H1 (cell line): ENCODE results near the gene ADNP. TPM values are rescaled to one million over a fixed set of nuclear protein-coding genes. Genes with fewer than 3 reads are reported as not detected.

Experiments used
- CTCF ChIA-PET: fragments of 300-600 bp; sonication (Branson Sonifier 250); formaldehyde crosslinking; loops from one replicate; lab custom pipeline; 2021; ENCODE audit not compliant: partially characterized antibody; lab: Charles Lee
- POLR2A ChIA-PET: fragments of 300-600 bp; sonication (Branson Sonifier 250); formaldehyde crosslinking; loops from one replicate; lab custom pipeline; 2021; ENCODE audit warnings: inconsistent platforms; ENCODE audit not compliant: partially characterized antibody; lab: Charles Lee
- DNase-seq, 2 experiments: peaks; one replicate each; pipeline versions ENCODE4 v3.0.0 to v3.0.0-alpha.2; 2010 to 2022; ENCODE audit warnings: low spot score in 2 of 2, low read depth in 1 of 2, mixed read lengths in 1 of 2
- FAIRE-seq: peaks from 2 replicates; lab custom pipeline; 2011; peaks lifted over from hg19 to GRCh38; lab: Jason Lieb, UNC
- H2AFZ ChIP-seq: 2 replicates; pipeline ENCODE4 v1.8.1; 2012; ENCODE audit warnings: low read length, inconsistent platforms
- H2AK5ac ChIP-seq: 2 replicates; pipeline ENCODE4 v1.6.1; 2013; ENCODE audit warnings: low read depth, low read length
- H2BK120ac ChIP-seq: replicated peaks from 2 replicates; pipeline ENCODE3; 2013; ENCODE audit warnings: low read depth, low read length, inconsistent platforms
- H2BK12ac ChIP-seq: 2 replicates; pipeline ENCODE4 v1.6.1; 2013; ENCODE audit warnings: low read depth, low read length
- H2BK15ac ChIP-seq: 2 replicates; pipeline ENCODE4 v1.6.1; 2013; ENCODE audit warnings: low read length
- H2BK20ac ChIP-seq: 2 replicates; pipeline ENCODE4 v1.6.1; 2013; ENCODE audit warnings: low read length
- H2BK5ac ChIP-seq: 2 replicates; pipeline ENCODE4 v1.6.1; 2013; ENCODE audit warnings: low read depth, low read length
- H3K14ac ChIP-seq: 2 replicates; pipeline ENCODE4 v1.6.1; 2013; ENCODE audit warnings: inconsistent platforms; ENCODE audit not compliant: insufficient read length
- H3K18ac ChIP-seq: 2 replicates; pipeline ENCODE4 v1.6.1; 2013; ENCODE audit warnings: low read length; ENCODE audit errors: extremely low read depth
- H3K23ac ChIP-seq: 2 replicates; pipeline ENCODE4 v1.6.1; 2013; ENCODE audit warnings: inconsistent platforms; ENCODE audit not compliant: insufficient read length
- H3K23me2 ChIP-seq: 2 replicates; pipeline ENCODE4 v1.6.1; 2013; ENCODE audit warnings: low read depth, low read length
- H3K27ac ChIP-seq: 2 replicates; pipeline ENCODE4 v1.6.1; 2011; ENCODE audit warnings: low read depth, low read length, inconsistent platforms
- H3K27me3 ChIP-seq, 4 experiments: replicated peaks in 1 of 4; 1 replicate in 1 of 4; 2 replicates in 3 of 4; pipeline versions ENCODE4 v1.6.1 to v1.8.1; 2011 to 2013; ENCODE audit warnings: low read length in 3 of 4, mild to moderate bottlenecking in 3 of 4, inconsistent platforms in 2 of 4, mixed read lengths in 2 of 4, moderate library complexity in 1 of 4; ENCODE audit not compliant: control insufficient read depth in 3 of 4, insufficient read depth in 3 of 4; ENCODE audit errors: extremely low read depth in 1 of 4
- H3K36me3 ChIP-seq, 4 experiments: 2 replicates each; pipeline versions ENCODE4 v1.6.1 to v1.8.1; 2011 to 2013; ENCODE audit warnings: mild to moderate bottlenecking in 4 of 4, low read length in 3 of 4, moderate library complexity in 2 of 4, control low read depth in 1 of 4, inconsistent platforms in 1 of 4; ENCODE audit not compliant: insufficient read depth in 4 of 4, control insufficient read depth in 2 of 4
- H3K4ac ChIP-seq: replicated peaks from 2 replicates; pipeline ENCODE3; 2013; ENCODE audit warnings: low read length, low read depth, mixed read lengths, inconsistent platforms; ENCODE audit not compliant: insufficient read length
- H3K4me1 ChIP-seq, 4 experiments: replicated peaks in 1 of 4; 1 replicate in 1 of 4; 2 replicates in 3 of 4; pipeline versions ENCODE4 v1.6.1 to v1.8.1; 2011 to 2013; ENCODE audit warnings: low read length in 3 of 4, inconsistent platforms in 2 of 4, mixed read lengths in 1 of 4; ENCODE audit not compliant: insufficient read depth in 4 of 4, control insufficient read depth in 3 of 4
- H3K4me2 ChIP-seq, 2 experiments: 2 replicates each; pipeline versions ENCODE4 v1.6.1 to v1.8.1; 2011 to 2013; ENCODE audit warnings: low read depth in 2 of 2, low read length in 2 of 2, control low read depth in 1 of 2, inconsistent platforms in 1 of 2, mild to moderate bottlenecking in 1 of 2; ENCODE audit not compliant: insufficient read depth in 1 of 2
- H3K4me3 ChIP-seq, 4 experiments: fragments of 200-600, 300-600 bp in 1 of 4; sonication (generic), shearing (Covaris generic), sonication (Bioruptor Twin) in 1 of 4; 2 replicates each; pipeline versions ENCODE4 v1.5.1 to v1.8.1; 2011 to 2016; ENCODE audit warnings: low read length in 4 of 4, low read depth in 3 of 4, control low read depth in 2 of 4, inconsistent platforms in 2 of 4, mild to moderate bottlenecking in 2 of 4, mixed read lengths in 1 of 4, moderate library complexity in 1 of 4; ENCODE audit not compliant: insufficient read depth in 2 of 4; ENCODE audit errors: extremely low read depth in 1 of 4
- H3K56ac ChIP-seq: replicated peaks from 2 replicates; pipeline ENCODE3; 2013; ENCODE audit warnings: low read depth, mild to moderate bottlenecking, mixed read lengths, low read length, inconsistent platforms; ENCODE audit not compliant: insufficient read length
- H3K79me1 ChIP-seq: 2 replicates; pipeline ENCODE4 v1.6.1; 2013; ENCODE audit warnings: low read depth, low read length, control low read depth
- H3K79me2 ChIP-seq, 2 experiments: 2 replicates each; pipeline versions ENCODE4 v1.6.1 to v1.8.1; 2012 to 2013; ENCODE audit warnings: low read length in 2 of 2, mild to moderate bottlenecking in 2 of 2, inconsistent platforms in 1 of 2; ENCODE audit not compliant: insufficient read depth in 2 of 2, control insufficient read depth in 1 of 2
- H3K9ac ChIP-seq, 4 experiments: replicated peaks in 1 of 4; 1 replicate in 1 of 4; 2 replicates in 3 of 4; pipeline versions ENCODE4 v1.6.1 to v1.8.1; 2011 to 2013; ENCODE audit warnings: low read depth in 3 of 4, low read length in 3 of 4, control low read depth in 2 of 4, mild to moderate bottlenecking in 2 of 4, moderate library complexity in 2 of 4, inconsistent platforms in 1 of 4; ENCODE audit errors: extremely low read depth in 1 of 4
- H3K9me3 ChIP-seq, 2 experiments: 2 replicates each; pipeline versions ENCODE4 v1.6.1 to v1.8.1; 2012 to 2013; ENCODE audit warnings: mild to moderate bottlenecking in 2 of 2, moderate library complexity in 2 of 2, control low read depth in 1 of 2, inconsistent platforms in 1 of 2, low read depth in 1 of 2, low read length in 1 of 2, mixed read lengths in 1 of 2; ENCODE audit not compliant: insufficient read depth in 2 of 2
- H4K20me1 ChIP-seq, 2 experiments: replicated peaks in 1 of 2; 2 replicates each; pipeline versions ENCODE3 to v1.8.1; 2011 to 2013; ENCODE audit warnings: inconsistent platforms in 2 of 2, low read length in 2 of 2, mild to moderate bottlenecking in 1 of 2; ENCODE audit not compliant: insufficient read depth in 2 of 2, control insufficient read depth in 1 of 2
- H4K5ac ChIP-seq: 2 replicates; pipeline ENCODE4 v1.6.1; 2013; ENCODE audit warnings: low read length, low read depth, mixed read lengths, inconsistent platforms; ENCODE audit not compliant: insufficient read length
- H4K8ac ChIP-seq: 2 replicates; pipeline ENCODE4 v1.8.0; 2013; ENCODE audit warnings: mild to moderate bottlenecking, moderate library complexity, low read length, inconsistent platforms; ENCODE audit not compliant: insufficient read depth; ENCODE audit errors: extremely low read depth
- H4K91ac ChIP-seq: replicated peaks from 2 replicates; pipeline ENCODE3; 2013; ENCODE audit warnings: low read length, mixed read lengths, inconsistent platforms; ENCODE audit not compliant: insufficient read length
- ATF3 ChIP-seq: IDR thresholded peaks from 2 replicates; pipeline ENCODE4 v1.6.1; 2011; ENCODE audit warnings: low read depth, mild to moderate bottlenecking, low read length; ENCODE audit not compliant: insufficient read depth
- CHD2 ChIP-seq: IDR thresholded peaks from 2 replicates; pipeline ENCODE4 v1.6.1; 2012; ENCODE audit warnings: low read length, improper control_type of control experiment
- E2F6 ChIP-seq: IDR thresholded peaks from 2 replicates; pipeline ENCODE4 v1.6.1; 2012; ENCODE audit warnings: inconsistent platforms
- KDM1A ChIP-seq: fragments of 200-600, 300-600 bp; sonication (generic); IDR thresholded peaks from 2 replicates; pipeline ENCODE4 v1.7.1; 2016; ENCODE audit warnings: mild to moderate bottlenecking, low read length, borderline replicate concordance
- NANOG ChIP-seq: IDR thresholded peaks from 2 replicates; pipeline ENCODE4 v1.6.1; 2011; ENCODE audit warnings: low read length, low read depth, mild to moderate bottlenecking, inconsistent platforms; ENCODE audit not compliant: insufficient read depth, poor library complexity, severe bottlenecking
- POLR2AphosphoS5 ChIP-seq: IDR thresholded peaks from 2 replicates; pipeline ENCODE4 v1.6.1; 2011; ENCODE audit warnings: low read depth, low read length
- TAF7 ChIP-seq: optimal IDR thresholded peaks from 2 replicates; pipeline ENCODE3; 2011; ENCODE audit warnings: low read depth, mild to moderate bottlenecking, inconsistent platforms, low read length, moderate library complexity, borderline replicate concordance
- YY1 ChIP-seq: IDR thresholded peaks from 2 replicates; pipeline ENCODE4 v1.6.1; 2011; ENCODE audit warnings: low read depth, mild to moderate bottlenecking, low read length
- WGBS, 2 experiments: shearing (Covaris generic) in 1 of 2; methylation state at CpG; one replicate each; pipeline versions ENCODE4 v1.1.6 to v1.1.7; 2013 to 2015; ENCODE audit warnings: low lambda C conversion rate in 2 of 2, mixed read lengths in 2 of 2, inconsistent platforms in 1 of 2, low coverage in 1 of 2, missing lambda C conversion rate in 1 of 2; ENCODE audit not compliant: insufficient replicate concordance in 2 of 2, insufficient coverage in 1 of 2, insufficient read length in 1 of 2; ENCODE audit errors: extremely low coverage in 1 of 2, missing lambda C conversion rate in 1 of 2; 5-methylcytosine and 5-hydroxymethylcytosine counted together
- polyA plus RNA-seq, 7 experiments: library from polyadenylated mRNA; depleted of rRNA in 3 of 7; stranded (reverse) in 5 of 7; unstranded in 2 of 7; fragments of >200 nt in 5 of 7; fragments of 200-250 nt in 2 of 7; gene quantifications; 1 replicate in 5 of 7; 2 replicates in 1 of 7; 4 replicates in 1 of 7; pipeline versions ENCODE4 v1.2.1 to v1.2.3, GENCODE V29; 2011 to 2013; ENCODE audit warnings: missing spikeins in 2 of 7, mixed read lengths in 2 of 7
- total RNA-seq: library from RNA; stranded (reverse); fragmentation: NEBNext Ultra II Directional; extraction: Animal tissue kit (Norgen Biotek cat#: 25700); gene quantifications from 2 replicates; pipeline ENCODE4 v1.2.1, GENCODE V29; 2021

Gene ADNP
- total and polyA plus RNA-seq, 2 of the 8 experiments (the other 6 are each of a cell fraction or from before 2014, with no cell fraction given) = 31.6 to 123 TPM

GRCh38 chr20:50929299-50930138 lies 1.7 kb downstream of the ADNP start:
- peaks cover 21 to 37% of the 10 kb centered on the region in 2 experiments for H4K20me1 ChIP-seq
- no peak overlapping the region for H4K8ac ChIP-seq
- no peak overlapping the region for H2BK20ac ChIP-seq
- no peaks in the 10 kb centered on the region for H3K9me3 ChIP-seq
- H2BK120ac ChIP-seq = no peak overlapping the region
- H3K79me1 ChIP-seq = no peaks in the 10 kb centered on the region
- peak overlapping the region; percentile 89 to 100 (median 95) for H3K9ac ChIP-seq
- peaks cover 9 to 54% (median 17%) of the 10 kb centered on the region in 4 experiments; a peak in 6 of 8 replicates for H3K36me3 ChIP-seq
- no peaks in the 10 kb centered on the region for H3K27me3 ChIP-seq
- no peak overlapping the region for H3K14ac ChIP-seq
- peak overlapping the region; percentile 11 for H3K4ac ChIP-seq
- H2AK5ac ChIP-seq = peak overlapping the region; percentile 32; the same call in 1 of the 2 replicates
- FAIRE-seq = peak; percentile 36
- no peak overlapping the region for H2BK15ac ChIP-seq
- peak; percentile 89 to 91 for DNase-seq
- peak overlapping the region; percentile 82 for H3K27ac ChIP-seq
- ChIA-PET CTCF (interaction anchor here (0.6 to 3.3 kb wide), 21 partner anchors 9 to 844 kb away, joined by 3 to 21 read pairs (median 5); partner anchors contain the start of genes BCAS4, DPM1 and MOCS3), POLR2A (interaction anchor here (0.6 to 13.9 kb wide), 23 partner anchors 9 to 298 kb away, joined by 3 to 206 read pairs (median 5); partner anchors contain the start of genes BCAS4, DPM1 and MOCS3)
- H3K4me1 ChIP-seq = peaks cover 4 to 23% (median 9%) of the 10 kb centered on the region in 4 experiments; a peak in 6 of 7 replicates
- H3K4me2 ChIP-seq = peak overlapping the region; percentile 51 to 80
- H3K4me3 ChIP-seq = peak overlapping the region; percentile 82 to 91 (median 86)
- peaks cover 4% of the 10 kb centered on the region; the same call in 1 of the 2 replicates for H3K23me2 ChIP-seq
- no peak overlapping the region for H2AFZ ChIP-seq
- H3K79me2 ChIP-seq = peaks cover 43 to 59% of the 10 kb centered on the region in 2 experiments
- H2BK5ac ChIP-seq = peak overlapping the region; percentile 82
- peak overlapping the region; percentile 92 for H3K56ac ChIP-seq
- H4K91ac ChIP-seq = peak overlapping the region; percentile 50
- H4K5ac ChIP-seq = peak overlapping the region; percentile 96
- WGBS, 2 experiments = 5% methylated on average over 13 of the region's 13 CpGs; no CpG with 5 or more reads in 1 of the 2 experiments
- no peak overlapping the region for H2BK12ac ChIP-seq
- H3K23ac ChIP-seq = no peak overlapping the region
- peak overlapping the region; percentile 53; the same call in 1 of the 2 replicates for H3K18ac ChIP-seq
- TF ChIP-seq E2F6 (peak; percentile 22; the same call in 1 of the 2 replicates), ATF3 (no peak), POLR2AphosphoS5 (peak; percentile 84), TAF7 (peak; percentile 71), CHD2 (peak; percentile 83), YY1 (peak; percentile 77), NANOG (no peak), KDM1A (peak; percentile 67; the same call in 1 of the 2 replicates)
